GM12878 (cell line): ENCODE measurements around the gene THAP4. TPM values are rescaled to one million over a fixed set of nuclear protein-coding genes. Genes with fewer than 3 reads are reported as not detected.

Experiments used
- ATAC-seq: fragments of 200-7000 bp; cut with Tn5 transposase; 3 replicates; pipeline ENCODE4 v1.9.1; 2020; ENCODE audit warnings: mild to moderate bottlenecking, moderate library complexity
- BruUV-seq: library from RNA; stranded (reverse); fragments of 400-500 nt; replicated peaks from 2 replicates; lab custom pipeline; 2021; lab: Mats Ljungman, UMichigan
- CTCF ChIA-PET: fragments of 300-600 bp; sonication (Branson Sonifier 250); formaldehyde crosslinking; extraction: SDS; loops from one replicate; lab custom pipeline; 2021; ENCODE audit warnings: inconsistent platforms; lab: Yijun Ruan, JAX
- POLR2A ChIA-PET: fragments of 350-600 bp; formaldehyde crosslinking; extraction: SDS; loops from one replicate; lab custom pipeline; 2021; ENCODE audit warnings: inconsistent platforms; lab: Charles Lee
- RAD21 ChIA-PET: fragments of 300-600 bp; sonication (Branson Sonifier 250); formaldehyde crosslinking; loops from one replicate; lab custom pipeline; 2023; ENCODE audit warnings: antibody characterized with exemption; ENCODE audit not compliant: unreplicated experiment; lab: Charles Lee
- SMC1A ChIA-PET: fragments of 300-600 bp; sonication (Branson Sonifier 250); formaldehyde crosslinking; loops from one replicate; lab custom pipeline; 2023; ENCODE audit not compliant: unreplicated experiment, uncharacterized antibody; lab: Charles Lee
- DNase-seq: peaks from one replicate; pipeline ENCODE4 v3.0.0-alpha.2; 2011; ENCODE audit warnings: low read depth, low spot score
- FAIRE-seq: peaks from 3 replicates; lab custom pipeline; 2011; peaks lifted over from hg19 to GRCh38; lab: Jason Lieb, UNC
- H2AFZ ChIP-seq: 2 replicates; pipeline ENCODE4 v1.6.0; 2011; ENCODE audit warnings: low read depth, low read length, control low read depth; ENCODE audit not compliant: control insufficient read depth
- H3K27ac ChIP-seq: 2 replicates; pipeline ENCODE4 v1.5.1; 2011; ENCODE audit warnings: control low read depth; ENCODE audit not compliant: control insufficient read depth, insufficient read depth
- H3K27me3 ChIP-seq, 2 experiments: replicated peaks in 1 of 2; 2 replicates each; pipeline versions ENCODE4 v1.6.0 to v1.6.1; 2011; ENCODE audit warnings: low read length in 1 of 2; ENCODE audit not compliant: control insufficient read depth in 2 of 2, insufficient read depth in 2 of 2
- H3K36me3 ChIP-seq, 2 experiments: 2 replicates each; pipeline ENCODE4 v1.5.1; 2011; ENCODE audit warnings: low read length in 1 of 2; ENCODE audit not compliant: control insufficient read depth in 2 of 2, insufficient read depth in 2 of 2
- H3K4me1 ChIP-seq: 2 replicates; pipeline ENCODE4 v1.6.1; 2011; ENCODE audit warnings: mild to moderate bottlenecking, low read length, moderate library complexity, mixed read lengths; ENCODE audit not compliant: control insufficient read depth, insufficient read depth
- H3K4me2 ChIP-seq: 2 replicates; pipeline ENCODE4 v1.6.0; 2011; ENCODE audit warnings: control low read depth; ENCODE audit not compliant: control insufficient read depth, insufficient read depth
- H3K4me3 ChIP-seq: fragments of 200-600 bp; sonication (generic); 2 replicates; pipeline ENCODE4 v1.5.1; 2016
- H3K79me2 ChIP-seq: 2 replicates; pipeline ENCODE4 v1.6.0; 2011; ENCODE audit warnings: low read length; ENCODE audit not compliant: control insufficient read depth, insufficient read depth
- H3K9ac ChIP-seq: 2 replicates; pipeline ENCODE4 v1.8.0; 2011; ENCODE audit warnings: low read length, control low read depth, mixed read lengths; ENCODE audit not compliant: control insufficient read depth, insufficient read depth
- H3K9me3 ChIP-seq: replicated peaks from 3 replicates; pipeline ENCODE4 v1.5.1; 2011; ENCODE audit warnings: mild to moderate bottlenecking, low read length; ENCODE audit not compliant: control insufficient read depth, insufficient read depth
- H4K20me1 ChIP-seq: 2 replicates; pipeline ENCODE4 v1.6.0; 2011; ENCODE audit not compliant: control insufficient read depth, insufficient read depth
- ASH2L ChIP-seq: fragments of 300-600, 200-600 bp; sonication (generic); IDR thresholded peaks from 2 replicates; pipeline ENCODE4 v1.6.1; 2017; ENCODE audit warnings: low read depth, mild to moderate bottlenecking, borderline replicate concordance
- CBFB ChIP-seq: IDR thresholded peaks from 2 replicates; pipeline ENCODE4 v1.6.1; 2016; ENCODE audit warnings: antibody characterized with exemption, low read depth
- CEBPB ChIP-seq, 2 experiments: fragments of 150-350 bp in 1 of 2; IDR thresholded peaks; 2 replicates each; pipeline ENCODE4 v1.6.1; 2012 to 2014; ENCODE audit warnings: low read depth in 2 of 2, low read length in 2 of 2, borderline replicate concordance in 1 of 2, inconsistent platforms in 1 of 2
- CHD2 ChIP-seq: IDR thresholded peaks from 2 replicates; pipeline ENCODE4 v1.6.1; 2011; ENCODE audit warnings: low read depth, low read length, improper control_type of control experiment, borderline replicate concordance
- FOXM1 ChIP-seq: IDR thresholded peaks from 2 replicates; pipeline ENCODE4 v1.6.1; 2012; ENCODE audit warnings: low read depth, mild to moderate bottlenecking, inconsistent platforms, low read length, moderate library complexity
- HDAC2 ChIP-seq: fragments of 200-600 bp; sonication (generic); IDR thresholded peaks from 2 replicates; pipeline ENCODE4 v1.6.1; 2017
- MTA2 ChIP-seq: fragments of 450-650 bp; IDR thresholded peaks from 2 replicates; pipeline ENCODE4 v1.6.1; 2016; ENCODE audit warnings: low read depth, mild to moderate bottlenecking, moderate library complexity
- STAT1 ChIP-seq: fragments of 450-650 bp; conservative IDR thresholded peaks from 2 replicates; pipeline ENCODE4 v1.6.1; 2014; ENCODE audit warnings: antibody characterized with exemption, mild to moderate bottlenecking
- TCF12 ChIP-seq: IDR thresholded peaks from 2 replicates; pipeline ENCODE4 v1.6.1; 2011; ENCODE audit warnings: low read depth, mild to moderate bottlenecking, low read length
- ZNF24 ChIP-seq: fragments of 450-650 bp; IDR thresholded peaks from 2 replicates; pipeline ENCODE4 v1.6.1; 2017; ENCODE audit warnings: antibody characterized with exemption, mild to moderate bottlenecking
- WGBS: methylation state at CpG from one replicate; pipeline ENCODE4 v1.1.6; 2016; ENCODE audit warnings: low lambda C conversion rate; ENCODE audit not compliant: insufficient replicate concordance, insufficient coverage; ENCODE audit errors: missing lambda C conversion rate; 5-methylcytosine and 5-hydroxymethylcytosine counted together
- in situ Hi-C: fragments of 300-500 bp; cut with MboI; formaldehyde crosslinking; loops from 9 replicates; pipeline ENCODE4 v1.14.3; 2018; ENCODE audit warnings: mixed read lengths
- intact Hi-C: fragments of 100-400 bp; cut with micrococcal nuclease; formaldehyde crosslinking; loops from one replicate; pipeline ENCODE4 v1.14.2; 2022; ENCODE audit not compliant: unreplicated experiment
- polyA plus RNA-seq, 11 experiments: library from polyadenylated mRNA; depleted of rRNA in 4 of 11; unstranded in 6 of 11; stranded (reverse) in 5 of 11; fragments of >200 nt; fragmentation: Nextera tagmentation in 4 of 11; fragmentation: Illumina TruSeq in 1 of 11; extraction: Ambion mirVana in 4 of 11; extraction: Trizol in 1 of 11; gene quantifications; 1 replicate in 1 of 11; 2 replicates in 10 of 11; pipeline versions ENCODE4 v1.2.1 to v1.2.3, GENCODE V29; 2011 to 2016; ENCODE audit warnings: inconsistent platforms in 2 of 11, missing spikeins in 2 of 11, low read depth in 1 of 11
- total RNA-seq, 4 experiments: library from RNA; depleted of rRNA in 3 of 4; stranded (reverse); fragments of >200 nt in 3 of 4; fragmentation: Illumina TruSeq in 1 of 4; extraction: Trizol in 1 of 4; gene quantifications; 2 replicates each; pipeline versions ENCODE4 v1.2.1 to v1.2.3, GENCODE V29; 2013 to 2021

The THAP4 gene
- total and polyA plus RNA-seq, 10 of the 15 experiments (the other 5 are each of a cell fraction or from before 2014, with no cell fraction given): 12.9 to 67.7 (median 44.5) TPM

- Histone ChIP-seq H3K4me3 (no peak overlapping the region), H3K27me3 (no peaks in the 10 kb centered on the region), H2AFZ (no peak overlapping the region), H3K4me2 (no peak overlapping the region), H3K9me3 (no peaks in the 10 kb centered on the region; the same call in 2 of the 3 replicates), H3K36me3 (no peaks in the 10 kb centered on the region), H4K20me1 (no peaks in the 10 kb centered on the region), H3K4me1 (no peaks in the 10 kb centered on the region), H3K27ac (no peak overlapping the region), H3K9ac (no peak overlapping the region), H3K79me2 (no peaks in the 10 kb centered on the region)
- RAD21 ChIA-PET: no interaction called here
- no peak; the same call in 2 of the 3 replicates for ATAC-seq
- FAIRE-seq: no peak
- POLR2A ChIA-PET: no interaction called here
- no peak for DNase-seq
- TF ChIP-seq ASH2L (no peak), ZNF24 (no peak), HDAC2 (no peak), FOXM1 (no peak), MTA2 (no peak), CHD2 (no peak), TCF12 (no peak), CEBPB (IDR thresholded peaks at IDR 0.05; ENCODE audit: borderline replicate concordance in 1 of 2, low read depth in 2 of 2, low read length in 2 of 2) (no peak), STAT1 (no peak), CBFB (no peak)
- no TSS peak for BruUV-seq
- in situ Hi-C loops (no loop called here), intact Hi-C loops (no loop called here)
- SMC1A ChIA-PET: no interaction called here
- WGBS: 42% methylated on average over 11 of the region's 11 CpGs
- CTCF ChIA-PET: no interaction called here
Measured at GRCh38 chr2:241539616-241540374, 97.2 kb downstream of the THAP4 start.
